ENCODE measurements around the gene UBE2V1. TPM values are rescaled to one million over a fixed set of nuclear protein-coding genes. Genes with fewer than 3 reads are reported as not detected.

UBE2V1 gene
- polyA plus RNA-seq, 3 donors = 62.2 to 95.5 (median 71.1) TPM

DNA sequence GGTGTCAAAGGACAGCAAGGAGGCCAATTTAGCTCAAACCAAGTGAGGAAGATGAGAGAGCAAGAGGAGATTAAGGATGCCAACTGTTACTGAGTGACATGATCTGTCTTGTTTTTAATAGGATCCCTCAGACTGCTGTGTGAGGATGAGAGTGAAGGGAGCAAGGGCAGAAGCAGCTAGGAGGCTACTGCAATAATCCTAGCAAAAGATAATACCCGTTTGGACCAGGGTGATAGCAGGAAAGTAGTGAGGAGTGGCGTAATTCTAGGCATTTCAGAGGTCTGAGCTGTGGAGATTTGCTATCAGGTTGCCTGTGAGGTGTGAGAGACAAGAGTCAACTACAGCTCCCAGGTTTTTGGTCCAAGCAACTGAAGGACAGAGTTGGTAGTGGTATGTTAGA, 14.7 kb downstream of the UBE2V1 start:
- no peak overlapping the region for H3K27ac ChIP-seq (ENCODE audit: low read depth in 1 of 2, low read length in 2 of 2)
- peaks cover 39 to 67% of the 10 kb centered on the region in 2 donors for H3K36me3 ChIP-seq (replicated peaks in 1 of 2; ENCODE audit: control insufficient read depth in 1 of 2, insufficient read depth in 2 of 2, low read length in 2 of 2)
- Mint-ChIP-seq H3K27ac (peak overlapping the region in 3 of 7 donors; percentile 28 to 75 (median 66)), H3K36me3 (peaks cover 51 to 57% of the 10 kb centered on the region in 2 donors), H3K4me3 (no peak overlapping the region), H3K27me3 (ENCODE audit: low read depth in 3 of 3) (peaks cover 0 to 2% (median 0%) of the 10 kb centered on the region in 3 donors), H3K4me1 (peaks cover 20% of the 10 kb centered on the region), H3K9me3 (no peaks in the 10 kb centered on the region)
- H3K9ac ChIP-seq (ENCODE audit: insufficient read depth, low read length, poor library complexity, severe bottlenecking) = no peak overlapping the region
- TF ChIP-seq, protein P1, sequence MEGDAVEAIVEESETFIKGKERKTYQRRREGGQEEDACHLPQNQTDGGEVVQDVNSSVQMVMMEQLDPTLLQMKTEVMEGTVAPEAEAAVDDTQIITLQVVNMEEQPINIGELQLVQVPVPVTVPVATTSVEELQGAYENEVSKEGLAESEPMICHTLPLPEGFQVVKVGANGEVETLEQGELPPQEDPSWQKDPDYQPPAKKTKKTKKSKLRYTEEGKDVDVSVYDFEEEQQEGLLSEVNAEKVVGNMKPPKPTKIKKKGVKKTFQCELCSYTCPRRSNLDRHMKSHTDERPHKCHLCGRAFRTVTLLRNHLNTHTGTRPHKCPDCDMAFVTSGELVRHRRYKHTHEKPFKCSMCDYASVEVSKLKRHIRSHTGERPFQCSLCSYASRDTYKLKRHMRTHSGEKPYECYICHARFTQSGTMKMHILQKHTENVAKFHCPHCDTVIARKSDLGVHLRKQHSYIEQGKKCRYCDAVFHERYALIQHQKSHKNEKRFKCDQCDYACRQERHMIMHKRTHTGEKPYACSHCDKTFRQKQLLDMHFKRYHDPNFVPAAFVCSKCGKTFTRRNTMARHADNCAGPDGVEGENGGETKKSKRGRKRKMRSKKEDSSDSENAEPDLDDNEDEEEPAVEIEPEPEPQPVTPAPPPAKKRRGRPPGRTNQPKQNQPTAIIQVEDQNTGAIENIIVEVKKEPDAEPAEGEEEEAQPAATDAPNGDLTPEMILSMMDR (IDR thresholded peaks at IDR 0.05) = no peak
- H4K20me1 ChIP-seq (ENCODE audit: insufficient read depth, low read length) = peaks cover 94% of the 10 kb centered on the region
- H3K4me1 ChIP-seq (ENCODE audit: control insufficient read depth in 1 of 2, insufficient read depth in 2 of 2, low read length in 2 of 2) = peaks cover 7 to 14% of the 10 kb centered on the region in 2 donors
- WGBS (ENCODE audit: insufficient coverage) = 90% methylated on average over 2 of the region's 2 CpGs
- H3K27me3 ChIP-seq (ENCODE audit: control insufficient read depth in 2 of 2, insufficient read depth in 2 of 2, low read length in 2 of 2) = no peaks in the 10 kb centered on the region
- no peaks in the 10 kb centered on the region for H3K9me3 ChIP-seq (replicated peaks in 1 of 2; ENCODE audit: control insufficient read depth in 1 of 2, insufficient read depth in 1 of 2, low read length in 2 of 2)
- intact Hi-C loops (cut with micrococcal nuclease) = no loop called here
- no peak overlapping the region for H2AFZ ChIP-seq (ENCODE audit: insufficient read depth, low read depth, low read length, poor library complexity, severe bottlenecking)
- H3K4me3 ChIP-seq (replicated peaks in 1 of 3; ENCODE audit: low read depth in 2 of 3, low read length in 3 of 3) = no peak overlapping the region
- no peak overlapping the region for H3K4me2 ChIP-seq (replicated peaks; ENCODE audit: extremely low read depth, low read length, poor library complexity, severe bottlenecking)
- H3K79me2 ChIP-seq (ENCODE audit: insufficient read depth, low read length) = peaks cover 81% of the 10 kb centered on the region
- no peak for DNase-seq

GRCh38 chr20:50097843-50098242, 15.1 kb downstream of the UBE2V1 start:
- Mint-ChIP-seq H3K27me3 (ENCODE audit: low read depth in 3 of 3) (peaks cover 0 to 2% (median 0%) of the 10 kb centered on the region in 3 donors), H3K9me3 (no peaks in the 10 kb centered on the region), H3K4me1 (peaks cover 17% of the 10 kb centered on the region), H3K27ac (peak overlapping the region in 3 of 7 donors; percentile 28 to 75 (median 66)), H3K4me3 (no peak overlapping the region), H3K36me3 (peaks cover 52 to 60% of the 10 kb centered on the region in 2 donors)
- Histone ChIP-seq H3K27ac (ENCODE audit: low read depth in 1 of 2, low read length in 2 of 2) (no peak overlapping the region), H3K9ac (ENCODE audit: insufficient read depth, low read length, poor library complexity, severe bottlenecking) (no peak overlapping the region), H3K9me3 (replicated peaks in 1 of 2; ENCODE audit: control insufficient read depth in 1 of 2, insufficient read depth in 1 of 2, low read length in 2 of 2) (no peaks in the 10 kb centered on the region), H3K27me3 (ENCODE audit: control insufficient read depth in 2 of 2, insufficient read depth in 2 of 2, low read length in 2 of 2) (no peaks in the 10 kb centered on the region), H3K79me2 (ENCODE audit: insufficient read depth, low read length) (peaks cover 81% of the 10 kb centered on the region), H3K36me3 (replicated peaks in 1 of 2; ENCODE audit: control insufficient read depth in 1 of 2, insufficient read depth in 2 of 2, low read length in 2 of 2) (peaks cover 43 to 71% of the 10 kb centered on the region in 2 donors), H3K4me2 (replicated peaks; ENCODE audit: extremely low read depth, low read length, poor library complexity, severe bottlenecking) (no peak overlapping the region), H2AFZ (ENCODE audit: insufficient read depth, low read depth, low read length, poor library complexity, severe bottlenecking) (no peak overlapping the region), H3K4me3 (replicated peaks in 1 of 3; ENCODE audit: low read depth in 2 of 3, low read length in 3 of 3) (no peak overlapping the region), H3K4me1 (ENCODE audit: control insufficient read depth in 1 of 2, insufficient read depth in 2 of 2, low read length in 2 of 2) (peaks cover 4 to 10% of the 10 kb centered on the region in 2 donors), H4K20me1 (ENCODE audit: insufficient read depth, low read length) (peaks cover 94% of the 10 kb centered on the region)
- DNase-seq = no peak
- intact Hi-C loops (cut with micrococcal nuclease) = no loop called here
- WGBS (ENCODE audit: insufficient coverage) = 91% methylated on average over 2 of the region's 4 CpGs
- TF ChIP-seq, protein P1 (IDR thresholded peaks at IDR 0.05) = no peak
